Measurements from ENCODE around the gene ITGB3.
"Not testable (repeated sequence)": the region's sequence is repeated elsewhere in the genome, so short reads cannot be mapped to it uniquely, and the experiment has no call there.

ITGB3 gene

DNA sequence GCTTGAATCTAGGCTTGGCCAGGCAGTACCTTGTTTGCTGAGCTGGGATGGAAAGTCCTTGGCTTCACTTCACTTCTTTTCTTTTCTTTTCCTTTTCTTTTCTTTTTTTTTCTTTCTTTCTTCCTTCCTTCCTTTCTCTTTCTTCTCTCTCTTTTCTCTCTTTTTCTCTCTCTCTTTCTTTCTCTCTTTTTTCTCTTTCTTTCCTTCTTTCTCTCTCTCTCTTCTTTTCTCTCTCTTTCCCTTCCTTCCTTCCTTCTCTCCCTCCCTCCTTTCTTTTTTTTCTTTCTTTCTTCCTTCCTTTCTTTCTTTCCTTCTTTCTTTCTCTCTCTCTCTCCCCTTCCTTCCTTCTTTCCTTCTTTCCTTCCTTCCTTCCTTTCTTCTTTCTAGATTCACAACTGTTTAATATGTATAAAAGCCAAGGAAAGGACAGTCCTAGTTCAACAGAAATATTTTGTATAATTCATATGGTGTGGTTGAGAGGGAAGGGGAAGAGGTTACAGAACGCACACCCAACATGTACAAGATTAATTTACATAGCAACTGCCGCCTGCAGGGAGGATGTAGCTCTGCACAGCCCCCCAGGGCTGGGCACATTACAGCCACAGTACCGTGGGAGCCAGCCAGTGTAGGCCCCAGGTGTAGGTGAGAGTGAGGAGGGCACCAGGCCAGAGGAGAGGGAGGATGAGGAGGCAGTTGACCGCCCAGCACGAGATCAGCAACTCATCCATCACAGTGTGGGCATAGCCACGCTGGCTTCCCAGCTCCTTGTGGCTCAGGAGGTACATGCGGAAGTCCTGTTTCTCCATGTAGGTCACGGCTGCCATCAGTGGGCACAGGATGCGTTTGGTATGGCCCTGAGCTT is 9.7 kb upstream of the ITGB3 start:
- DNase-seq (ENCODE audit: low read depth in 1 of 2, low spot score in 1 of 2), result no peak

- no peak for DNase-seq (ENCODE audit: low read depth in 1 of 2, low spot score in 1 of 2)
Observed at GRCh38 chr17:47244697-47245096, 8.9 kb upstream of the ITGB3 start.

GRCh38 chr17:47246120-47246519 is 7.5 kb upstream of the ITGB3 start:
- no peak for DNase-seq (ENCODE audit: low read depth in 1 of 2, low spot score in 1 of 2)

DNA sequence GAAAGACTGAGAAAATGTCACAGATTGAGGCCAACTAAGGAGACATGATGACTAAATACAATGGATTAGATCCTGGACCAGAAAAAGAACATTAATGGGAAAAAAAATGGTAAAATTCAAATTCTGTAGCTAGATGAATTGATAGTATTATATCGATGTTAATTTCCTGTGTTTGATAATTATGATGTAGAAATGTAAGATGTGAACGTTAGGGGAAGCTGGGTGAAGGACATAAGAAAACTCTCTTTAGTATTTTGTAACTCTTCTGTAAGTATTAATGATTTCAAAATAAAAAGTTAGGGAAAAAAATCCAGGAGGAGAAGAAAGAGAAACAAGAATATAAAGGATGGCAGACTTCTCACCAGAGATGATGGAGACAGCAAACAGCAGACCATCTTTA is 2.8 kb upstream of the ITGB3 start:
- no peak for DNase-seq (ENCODE audit: low read depth in 1 of 2, low spot score in 1 of 2)

- DNase-seq (ENCODE audit: low read depth in 1 of 2, low spot score in 1 of 2), result no peak
Observed at GRCh38 chr17:47251421-47251940, 2.1 kb upstream of the ITGB3 start.

DNA sequence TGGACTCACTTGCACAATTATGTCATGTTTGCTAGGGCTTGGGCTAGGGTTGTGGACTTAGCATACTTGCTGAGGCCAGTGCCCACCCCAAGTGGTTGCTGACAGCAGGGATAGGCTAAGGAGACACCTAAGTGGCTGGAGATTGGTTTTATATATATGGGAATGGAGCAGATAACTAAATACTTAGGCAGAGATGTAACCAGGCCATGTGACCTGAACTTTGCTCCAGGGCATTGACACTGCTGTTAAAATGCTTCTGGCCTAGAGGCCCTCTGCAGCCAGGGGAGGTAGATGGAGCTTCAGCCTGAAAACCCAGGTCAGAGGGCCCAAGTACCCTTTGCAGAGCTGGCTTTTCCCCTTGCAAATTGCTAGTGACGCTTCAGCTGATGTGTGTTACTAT is 1.4 kb upstream of the ITGB3 start:
- no peak for DNase-seq (ENCODE audit: low read depth in 1 of 2, low spot score in 1 of 2)

DNA sequence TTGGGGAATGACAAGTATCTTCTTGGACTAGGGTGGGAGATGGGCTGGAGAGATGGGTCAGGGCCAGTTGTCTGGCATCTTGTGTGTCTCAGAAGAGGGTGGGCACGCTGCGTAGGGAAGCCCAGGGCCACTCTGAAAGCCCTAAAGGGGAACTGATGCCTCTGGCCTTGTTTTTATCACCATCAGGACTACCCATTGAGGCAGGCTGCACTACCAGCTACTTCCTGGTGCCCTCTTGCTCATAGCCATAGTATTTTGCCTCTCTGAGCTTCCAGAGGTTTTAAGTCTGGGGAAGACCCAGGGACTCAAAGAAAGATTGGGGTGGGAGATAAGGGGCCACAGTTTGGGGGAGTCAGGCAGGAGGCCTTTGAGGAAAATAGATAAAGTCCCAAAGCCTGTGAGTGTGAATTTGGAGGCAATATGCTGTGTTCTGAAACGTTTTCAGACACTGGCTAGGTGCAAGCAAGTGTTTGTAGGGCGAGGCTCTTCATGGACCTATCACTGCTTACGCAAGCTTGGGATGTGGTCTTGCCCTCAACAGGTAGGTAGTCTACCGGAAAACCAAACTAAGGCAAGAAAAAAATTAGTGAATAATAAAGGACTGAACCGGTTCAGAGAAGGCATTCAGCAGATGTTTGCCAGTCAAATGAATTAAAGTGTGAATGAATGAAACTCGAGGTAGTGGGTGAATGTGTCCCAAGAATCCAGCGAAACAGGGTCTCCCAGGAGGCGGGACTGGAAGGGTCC is 688 bp upstream of the ITGB3 start:
- DNase-seq (ENCODE audit: low read depth in 1 of 2, low spot score in 1 of 2), result no peak

GRCh38 chr17:47254403-47254943 is 846 bp downstream of the ITGB3 start:
- DNase-seq (ENCODE audit: low read depth in 1 of 2, low spot score in 1 of 2), result no peak

DNA sequence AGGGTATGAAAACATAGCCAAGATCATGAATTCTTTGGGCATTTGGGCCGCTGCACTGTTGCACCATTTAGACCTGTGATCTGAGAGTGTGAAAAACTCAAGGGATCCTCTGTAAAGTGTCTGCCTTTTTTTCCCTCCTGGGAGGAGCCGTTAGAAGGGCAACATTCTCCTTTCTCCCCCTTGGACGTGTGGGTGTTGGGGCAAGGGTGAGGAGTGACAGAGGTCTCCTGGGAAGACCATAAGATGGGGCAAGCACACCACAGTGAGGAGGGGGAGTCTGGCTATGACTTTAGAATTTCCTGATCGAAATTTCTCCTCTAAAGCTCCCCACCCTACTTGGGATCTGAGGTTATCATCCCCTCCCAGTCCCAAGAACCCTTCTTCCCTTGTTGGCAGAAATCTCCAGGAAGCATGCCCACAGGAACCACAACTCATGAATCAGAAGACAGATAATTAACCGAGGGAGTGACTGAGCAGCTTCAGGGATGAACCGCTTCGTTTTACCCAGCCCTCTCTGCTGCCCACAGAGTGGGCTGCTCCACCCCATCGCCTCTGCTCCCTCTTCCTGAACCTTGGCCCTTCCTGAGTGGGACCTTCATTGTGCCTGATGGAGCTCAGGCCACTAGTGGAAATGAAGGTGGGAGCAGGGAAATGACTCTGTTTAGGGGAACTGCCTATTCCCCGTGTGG is 4.2 kb downstream of the ITGB3 start:
- no peak for DNase-seq (ENCODE audit: low read depth in 1 of 2, low spot score in 1 of 2)

- no peak for DNase-seq (ENCODE audit: low read depth in 1 of 2, low spot score in 1 of 2)
Observed at GRCh38 chr17:47262586-47262985, 9.0 kb downstream of the ITGB3 start.

DNA sequence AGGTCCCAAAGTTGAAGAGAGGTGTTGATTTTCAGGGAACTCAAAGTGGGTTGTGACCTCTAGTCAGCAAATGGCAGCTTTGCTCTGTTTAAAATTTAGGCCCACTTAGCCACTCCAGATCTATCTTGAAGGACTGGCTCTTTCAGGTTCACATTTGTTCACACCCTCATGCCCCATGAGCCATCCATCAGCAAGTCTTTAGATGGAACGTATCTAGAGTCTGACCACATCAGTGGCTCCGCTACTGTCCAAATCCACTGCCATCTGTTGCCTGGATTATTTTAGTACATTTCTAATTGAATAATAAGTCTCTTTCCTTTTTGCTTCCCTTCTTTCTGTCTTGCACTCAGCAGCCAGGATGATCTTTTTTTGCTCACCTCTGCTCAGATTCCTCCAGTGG is 10.5 kb downstream of the ITGB3 start:
- DNase-seq (ENCODE audit: low read depth in 1 of 2, low spot score in 1 of 2), result no peak

DNA sequence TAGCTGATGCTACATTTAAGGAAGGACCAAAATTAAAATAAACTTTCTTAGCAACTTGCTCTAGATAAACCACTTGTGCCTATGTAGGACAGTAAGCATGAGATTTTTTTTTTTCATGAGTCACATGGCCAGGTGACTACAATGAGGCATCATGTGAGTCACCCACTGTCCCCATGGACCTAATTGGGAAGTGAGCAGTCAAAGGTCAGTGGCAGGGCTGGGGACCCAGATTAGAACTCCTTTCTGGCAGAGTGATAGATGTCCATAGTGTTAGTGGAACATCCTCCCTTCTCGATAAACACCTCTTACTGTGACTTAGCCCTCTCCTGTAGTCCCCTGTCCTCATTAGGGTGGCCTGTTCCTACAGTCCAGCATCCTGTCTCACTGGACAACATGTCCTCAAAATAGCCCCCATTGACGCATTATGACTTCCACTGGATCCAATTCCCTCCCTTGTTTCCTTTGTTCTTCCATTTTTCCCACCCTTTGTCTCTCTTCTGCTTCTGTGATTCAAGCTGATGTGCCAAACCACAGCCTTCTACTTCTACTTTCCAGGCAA is 12.4 kb downstream of the ITGB3 start:
- DNase-seq (ENCODE audit: low read depth in 1 of 2, low spot score in 1 of 2), result no peak

- DNase-seq (ENCODE audit: low read depth in 1 of 2, low spot score in 1 of 2), result no peak
Observed at GRCh38 chr17:47266782-47267181, 13.2 kb downstream of the ITGB3 start.

- no peak for DNase-seq (ENCODE audit: low read depth in 1 of 2, low spot score in 1 of 2)
Observed at GRCh38 chr17:47267354-47267828, 13.8 kb downstream of the ITGB3 start.

- not testable (repeated sequence) for DNase-seq (ENCODE audit: low read depth in 1 of 2, low spot score in 1 of 2)
Observed at GRCh38 chr17:47268964-47269363, 15.3 kb downstream of the ITGB3 start.

GRCh38 chr17:47269561-47270280 is 16.1 kb downstream of the ITGB3 start:
- DNase-seq (ENCODE audit: low read depth in 1 of 2, low spot score in 1 of 2), result not testable (repeated sequence)

DNA sequence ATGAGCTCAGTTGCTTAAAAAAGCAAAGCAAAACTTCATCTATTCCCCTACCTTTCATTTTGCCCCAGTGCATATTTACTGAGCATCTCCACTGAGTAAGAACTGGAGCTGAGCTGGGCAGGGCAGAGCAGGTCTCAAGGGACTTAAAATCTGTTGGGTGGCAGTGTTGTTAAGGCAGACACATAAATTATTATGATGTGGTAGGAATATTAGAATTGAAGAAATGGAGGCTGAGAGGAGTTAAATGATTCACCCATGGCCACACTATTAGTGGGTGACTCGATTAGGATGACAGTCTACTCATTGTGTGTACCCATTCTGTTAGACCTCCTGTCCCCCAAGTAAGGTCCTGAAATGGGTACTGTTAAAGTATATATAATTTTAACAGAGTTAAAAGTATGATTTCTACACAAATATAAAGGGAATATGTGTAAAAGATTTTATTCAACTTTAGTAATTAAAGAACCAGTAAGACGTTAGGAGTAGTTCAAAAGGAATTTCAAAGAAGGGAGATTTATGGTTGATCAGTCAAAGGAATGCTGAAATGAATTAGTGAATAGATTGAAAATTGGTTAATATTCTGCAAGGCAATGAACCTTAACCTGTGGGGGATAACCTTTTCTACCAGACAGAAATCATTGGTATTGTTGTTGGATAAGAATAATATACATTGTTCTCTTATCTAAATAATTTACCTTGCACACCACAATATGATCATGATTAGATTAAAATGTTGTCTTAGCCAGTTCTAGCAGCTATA is 17.5 kb downstream of the ITGB3 start:
- DNase-seq (ENCODE audit: low read depth in 1 of 2, low spot score in 1 of 2), result no peak

DNA sequence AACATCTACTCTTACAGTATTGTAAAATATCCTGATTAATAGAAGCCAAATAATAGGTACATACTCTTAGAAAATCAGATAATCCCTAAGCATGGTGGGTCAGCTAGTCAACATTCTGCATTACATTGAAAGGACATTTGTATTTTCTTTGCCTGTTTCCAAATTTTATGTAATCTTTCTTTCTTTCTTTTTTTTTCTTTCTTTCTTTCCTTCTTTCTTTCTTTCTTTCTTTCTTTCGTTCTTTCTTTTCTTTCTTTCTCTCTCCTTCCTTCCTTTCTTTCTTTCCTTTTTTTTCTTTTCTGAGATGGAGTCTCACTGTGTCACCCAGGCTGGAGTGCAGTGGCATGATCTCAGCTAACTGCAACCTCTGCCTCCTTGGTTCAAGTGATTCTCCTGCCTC is 18.9 kb downstream of the ITGB3 start:
- DNase-seq (ENCODE audit: low read depth in 1 of 2, low spot score in 1 of 2), result no peak

- no peak for DNase-seq (ENCODE audit: low read depth in 1 of 2, low spot score in 1 of 2)
Observed at GRCh38 chr17:47273245-47273644, 19.6 kb downstream of the ITGB3 start.
